ENCODE measurements around the gene CLDN9.

Gene CLDN9

GRCh38 chr16:3020247-3020603 is 7.5 kb downstream of the CLDN9 start, which contains the start of gene TNFRSF12A:
TNFRSF12A (plus strand) TSS chr16:3020368; CDS start chr16:3020398, 30 bp downstream.
- peak; percentile 77 for DNase-seq

DNA sequence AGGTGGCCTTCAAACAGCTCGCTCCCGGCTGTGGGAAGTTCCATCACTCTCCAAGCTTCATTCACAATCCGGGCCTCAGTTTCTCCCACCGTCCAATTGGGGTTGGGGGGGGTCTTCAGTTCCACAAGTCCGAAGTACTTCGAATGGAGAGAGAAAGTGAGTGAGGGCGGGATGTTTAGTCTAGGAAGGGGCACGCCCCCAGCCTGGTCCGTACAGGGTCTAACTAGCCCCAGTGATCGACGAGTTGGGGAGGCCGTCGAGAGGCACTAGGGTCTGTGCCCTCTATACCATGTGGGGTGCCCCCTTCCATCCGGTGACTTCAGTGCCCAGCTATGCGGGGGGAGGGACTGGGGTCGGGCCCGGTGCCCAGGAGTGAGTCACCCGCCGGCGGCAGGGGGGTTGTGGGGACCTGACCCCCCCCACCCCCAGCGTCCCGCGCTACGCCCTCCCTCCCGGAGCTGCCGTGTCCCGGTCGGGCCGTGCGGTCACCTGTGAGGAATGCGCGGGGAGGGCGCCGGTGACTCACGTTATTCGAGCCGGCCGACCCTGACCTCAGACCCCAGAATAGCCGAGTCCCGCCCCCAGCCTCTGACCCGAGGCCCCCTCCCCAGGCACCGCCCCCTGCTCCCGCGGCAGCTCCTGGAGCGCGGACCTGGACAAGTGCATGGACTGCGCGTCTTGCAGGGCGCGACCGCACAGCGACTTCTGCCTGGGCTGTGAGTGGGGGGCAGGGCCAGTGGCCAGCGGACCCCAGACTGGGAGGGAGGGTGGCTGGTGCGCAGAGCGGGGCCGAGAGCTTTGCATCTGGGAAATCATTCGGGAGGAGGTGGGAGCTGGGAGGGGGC is 8.1 kb downstream of the CLDN9 start:
- DNase-seq, result peak; percentile 59

DNA sequence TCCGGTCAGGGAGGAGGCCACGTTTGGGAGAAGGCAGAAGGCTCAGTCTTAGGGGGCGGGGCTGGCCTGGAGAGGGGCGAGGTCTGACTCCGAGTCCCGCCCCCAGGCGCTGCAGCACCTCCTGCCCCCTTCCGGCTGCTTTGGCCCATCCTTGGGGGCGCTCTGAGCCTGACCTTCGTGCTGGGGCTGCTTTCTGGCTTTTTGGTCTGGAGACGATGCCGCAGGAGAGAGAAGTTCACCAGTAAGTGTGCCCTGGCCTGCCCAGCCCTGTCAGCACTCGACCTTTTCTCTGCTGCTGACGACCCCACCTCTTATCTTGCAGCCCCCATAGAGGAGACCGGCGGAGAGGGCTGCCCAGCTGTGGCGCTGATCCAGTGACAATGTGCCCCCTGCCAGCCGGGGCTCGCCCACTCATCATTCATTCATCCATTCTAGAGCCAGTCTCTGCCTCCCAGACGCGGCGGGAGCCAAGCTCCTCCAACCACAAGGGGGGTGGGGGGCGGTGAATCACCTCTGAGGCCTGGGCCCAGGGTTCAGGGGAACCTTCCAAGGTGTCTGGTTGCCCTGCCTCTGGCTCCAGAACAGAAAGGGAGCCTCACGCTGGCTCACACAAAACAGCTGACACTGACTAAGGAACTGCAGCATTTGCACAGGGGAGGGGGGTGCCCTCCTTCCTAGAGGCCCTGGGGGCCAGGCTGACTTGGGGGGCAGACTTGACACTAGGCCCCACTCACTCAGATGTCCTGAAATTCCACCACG is 8.9 kb downstream of the CLDN9 start:
- DNase-seq, result peak; percentile 76

DNA sequence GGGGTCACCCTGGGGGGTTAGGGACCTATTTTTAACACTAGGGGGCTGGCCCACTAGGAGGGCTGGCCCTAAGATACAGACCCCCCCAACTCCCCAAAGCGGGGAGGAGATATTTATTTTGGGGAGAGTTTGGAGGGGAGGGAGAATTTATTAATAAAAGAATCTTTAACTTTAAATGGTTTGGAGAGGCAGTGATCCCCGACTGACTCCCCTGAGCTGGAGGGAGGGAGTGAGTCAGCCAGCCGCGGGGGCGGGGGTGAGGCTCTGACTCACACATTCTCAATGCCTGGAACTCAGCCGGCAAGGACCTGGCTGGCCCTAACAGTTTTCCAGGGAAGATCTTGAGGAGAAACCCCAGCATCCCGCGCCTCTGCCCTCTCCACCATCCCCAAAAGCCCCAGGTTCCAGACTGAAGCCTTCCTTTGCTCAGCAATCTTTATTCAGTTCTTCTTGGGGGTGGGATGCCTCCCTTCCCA is 9.5 kb downstream of the CLDN9 start:
- DNase-seq, result peak; percentile 83

GRCh38 chr16:3022684-3023414 is 10.1 kb downstream of the CLDN9 start:
- DNase-seq, result no peak

DNA sequence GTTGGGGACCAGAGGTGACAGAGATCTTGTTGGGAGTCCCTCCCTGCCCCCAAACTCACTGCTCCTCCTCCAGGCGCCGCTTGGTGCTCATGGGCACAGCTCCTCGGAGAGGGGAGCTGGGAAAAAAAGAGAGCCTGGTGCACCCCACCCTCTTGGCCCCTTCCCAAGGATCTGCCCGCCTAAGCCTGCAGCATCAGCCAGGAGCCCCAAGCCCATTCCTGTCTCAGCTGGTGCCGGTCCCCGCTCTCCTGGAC is 10.6 kb downstream of the CLDN9 start:
- DNase-seq, result no peak

DNA sequence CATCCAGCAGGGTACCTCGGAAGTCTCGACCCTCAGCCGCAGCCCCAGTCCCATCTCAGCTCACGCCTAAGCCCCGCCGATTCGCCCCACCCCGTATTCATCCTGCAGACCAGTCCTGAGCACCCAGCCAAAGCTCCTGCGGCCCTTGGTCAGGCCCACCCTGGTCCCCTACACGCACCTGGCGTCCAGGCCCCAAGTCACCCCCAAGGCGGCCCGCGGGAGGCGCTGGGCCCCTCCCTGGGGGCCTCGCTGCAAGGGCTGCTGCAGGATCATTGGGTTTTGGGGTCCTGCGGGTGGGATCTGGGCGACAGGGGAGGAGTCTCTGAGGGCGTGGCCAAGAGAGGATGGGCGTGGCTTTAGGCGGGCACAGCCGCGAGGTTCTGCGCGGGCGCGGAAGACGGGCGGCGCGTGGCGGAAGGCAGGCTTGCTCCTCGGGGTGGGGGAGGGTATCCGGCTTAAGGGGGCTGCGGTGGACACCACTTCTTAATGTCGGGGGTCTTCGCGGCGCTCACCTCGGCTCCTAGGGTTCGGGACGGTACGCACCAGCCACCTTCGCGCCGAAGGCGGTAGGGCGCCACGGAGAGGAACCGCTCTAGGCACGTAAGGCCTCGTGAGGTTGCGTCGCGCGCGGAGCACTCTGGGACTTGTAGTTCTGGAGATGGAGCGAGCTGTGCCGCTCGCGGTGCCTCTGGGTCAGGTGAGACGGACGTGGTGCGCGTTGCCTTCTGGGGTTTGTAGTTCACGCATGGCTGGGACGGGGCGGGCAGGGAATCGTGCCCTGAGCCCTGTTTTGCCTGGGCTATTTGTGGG is 11.2 kb downstream of the CLDN9 start, which contains the start of the genes HCFC1R1 and THOC6:
Gene HCFC1R1, minus strand, starts transcription at position 274 of the 810 bp plus-strand sequence. Its CDS starts 1 bp downstream, at position 273.
Gene THOC6, plus strand, starts transcription at position 367 of the 810 bp plus-strand sequence. Its CDS starts 292 bp downstream, at position 659.
- DNase-seq, result peak; percentile 92

DNA sequence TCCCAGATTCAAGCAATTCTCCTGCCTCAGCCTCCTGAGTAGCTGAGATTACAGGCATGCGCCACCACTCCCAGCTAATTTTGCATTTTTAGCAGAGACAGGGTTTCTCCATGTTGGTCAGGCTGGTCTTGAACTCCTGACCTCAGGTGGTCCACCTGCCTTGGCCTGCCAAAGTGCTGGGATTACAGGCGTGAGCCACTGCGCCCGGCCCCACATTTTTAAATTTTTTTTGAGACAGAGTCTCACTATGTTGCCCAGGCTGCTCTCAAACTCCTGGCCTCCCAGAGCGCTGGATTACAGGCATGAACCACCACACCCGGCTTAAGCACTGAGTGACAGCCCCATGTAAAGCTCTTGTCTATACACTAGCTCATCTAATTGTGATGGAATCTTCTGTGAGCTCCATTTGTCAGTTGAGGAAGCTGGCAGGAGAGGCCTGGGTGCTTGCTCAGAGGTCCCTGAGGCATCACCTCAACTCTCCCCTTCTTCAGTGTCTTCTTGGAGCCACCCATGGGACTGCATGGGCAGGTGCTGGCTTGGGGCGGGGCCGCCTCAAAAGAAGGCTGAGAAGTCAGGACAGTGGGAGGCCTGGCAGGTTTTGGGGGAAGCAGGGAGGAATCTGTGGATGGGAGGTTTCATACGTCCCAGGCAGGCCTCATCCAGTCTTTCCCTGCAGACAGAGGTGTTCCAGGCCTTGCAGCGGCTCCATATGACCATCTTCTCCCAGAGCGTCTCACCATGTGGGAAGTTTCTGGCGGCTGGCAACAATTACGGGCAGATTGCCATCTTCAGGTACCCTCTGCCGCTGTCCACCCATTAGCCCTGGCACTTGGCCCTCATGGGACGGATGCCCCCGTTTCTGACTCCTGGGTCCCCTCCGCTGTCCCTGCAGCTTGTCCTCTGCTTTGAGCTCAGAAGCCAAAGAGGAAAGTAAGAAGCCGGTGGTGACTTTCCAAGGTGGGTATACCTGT is 12.6 kb downstream of the CLDN9 start:
- no peak for DNase-seq

DNA sequence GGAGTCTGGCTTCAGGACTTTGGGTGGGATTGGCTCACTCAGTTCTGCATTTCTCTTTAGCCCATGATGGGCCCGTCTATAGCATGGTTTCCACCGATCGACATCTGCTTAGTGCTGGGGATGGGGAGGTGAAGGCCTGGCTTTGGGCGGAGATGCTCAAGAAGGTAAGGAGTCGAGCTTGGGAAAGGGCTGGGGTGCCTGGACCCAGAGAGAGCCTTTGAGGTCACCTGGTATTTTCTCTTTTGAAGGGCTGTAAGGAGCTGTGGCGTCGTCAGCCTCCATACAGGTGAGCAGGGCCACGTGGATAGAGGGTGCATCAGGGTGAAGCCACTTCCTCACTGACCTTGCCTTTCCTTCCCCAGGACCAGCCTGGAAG is 13.3 kb downstream of the CLDN9 start:
- no peak for DNase-seq

DNA sequence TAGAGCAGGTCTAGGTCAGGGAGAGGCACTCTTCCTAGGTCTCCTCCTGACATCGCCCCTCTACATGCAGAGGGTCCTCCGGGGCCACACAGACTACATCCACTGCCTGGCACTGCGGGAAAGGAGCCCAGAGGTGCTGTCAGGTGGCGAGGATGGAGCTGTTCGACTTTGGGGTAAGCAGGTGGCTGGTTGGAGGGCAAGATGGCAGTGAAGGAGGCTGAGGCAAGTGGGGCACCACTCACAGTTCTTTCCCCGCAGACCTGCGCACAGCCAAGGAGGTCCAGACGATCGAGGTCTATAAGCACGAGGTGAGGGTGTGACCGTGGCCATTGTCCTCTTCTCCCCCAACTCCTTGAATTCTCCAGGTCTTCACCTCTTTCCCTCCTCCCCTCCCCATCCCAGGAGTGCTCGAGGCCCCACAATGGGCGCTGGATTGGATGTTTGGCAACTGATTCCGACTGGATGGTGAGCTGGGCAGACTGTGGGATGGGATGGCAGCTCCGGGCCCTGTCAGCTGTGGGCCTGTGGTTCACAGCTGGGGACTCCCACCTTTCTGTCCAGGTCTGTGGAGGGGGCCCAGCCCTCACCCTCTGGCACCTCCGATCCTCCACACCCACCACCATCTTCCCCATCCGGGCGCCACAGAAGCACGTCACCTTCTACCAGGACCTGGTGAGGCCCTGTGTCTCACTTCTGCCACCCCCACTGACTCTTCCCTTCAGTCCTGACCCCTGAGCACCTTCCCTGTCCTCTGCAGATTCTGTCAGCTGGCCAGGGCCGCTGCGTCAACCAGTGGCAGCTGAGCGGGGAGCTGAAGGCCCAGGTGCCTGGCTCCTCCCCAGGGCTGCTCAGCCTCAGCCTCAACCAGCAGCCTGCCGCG is 14.1 kb downstream of the CLDN9 start:
- DNase-seq, result no peak

- no peak for DNase-seq
Measured at GRCh38 chr16:3027489-3027795, 14.7 kb downstream of the CLDN9 start.

- DNase-seq, result peak; percentile 88
Measured at GRCh38 chr16:3027983-3028715, 15.4 kb downstream of the CLDN9 start.

- DNase-seq, result no peak
Measured at GRCh38 chr16:3028716-3029319, 16.1 kb downstream of the CLDN9 start.

DNA sequence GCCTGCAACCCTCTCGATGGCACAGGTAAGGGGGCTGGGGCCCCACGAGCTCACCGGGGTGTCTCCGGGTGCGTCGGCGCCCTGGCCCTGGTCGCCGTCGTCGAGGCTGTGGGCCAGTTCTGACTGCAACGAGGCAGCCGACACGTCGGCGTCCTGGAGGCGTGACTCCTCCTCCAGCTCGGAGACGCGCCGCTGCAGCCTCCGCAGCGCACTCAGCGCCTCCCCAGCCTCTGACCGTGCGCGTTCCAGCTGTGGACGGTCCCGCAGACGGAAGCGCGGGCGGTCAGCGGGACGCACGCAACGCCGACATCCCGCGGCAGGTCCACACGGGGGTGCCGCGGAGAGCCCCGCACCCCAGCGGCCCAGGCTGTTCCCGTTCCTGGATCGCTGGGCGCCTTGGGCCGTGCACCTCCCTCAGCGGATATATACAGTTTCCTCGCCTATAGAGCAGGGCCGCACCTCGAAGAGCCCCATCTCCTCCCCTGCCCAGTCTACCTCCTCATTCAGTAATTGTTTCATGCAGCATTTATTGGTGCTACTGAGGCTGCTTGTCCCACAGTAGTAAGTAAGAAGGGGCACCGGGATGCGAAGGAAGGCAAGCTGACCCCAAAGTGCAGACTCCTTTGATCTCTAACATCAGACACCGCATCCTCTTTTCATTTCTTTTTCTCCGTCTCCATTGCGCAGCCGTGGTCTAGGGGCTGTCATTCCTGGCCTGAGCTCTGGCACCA is 16.9 kb downstream of the CLDN9 start:
- peak; percentile 58 for DNase-seq

- no peak for DNase-seq
Measured at GRCh38 chr16:3030222-3031212, 17.8 kb downstream of the CLDN9 start.

- no peak for DNase-seq
Measured at GRCh38 chr16:3032624-3033023, 19.9 kb downstream of the CLDN9 start.

- no peak for DNase-seq
Measured at GRCh38 chr16:3035289-3035971, 22.7 kb downstream of the CLDN9 start.
